K562 (cell line): Measurements from ENCODE around the gene NACC1. TPM values are rescaled to one million over a fixed set of nuclear protein-coding genes. Genes with fewer than 3 reads are reported as not detected.

Experiments used
- ARID4B ChIP-seq: sonication (generic); formaldehyde crosslinking; IDR thresholded peaks from 2 replicates; pipeline ENCODE4 v1.8.0; 2022; ENCODE audit warnings: mild to moderate bottlenecking, missing genetic modification reagents
- CTCFL ChIP-seq: IDR thresholded peaks from 2 replicates; pipeline ENCODE4 v1.6.1; 2011; ENCODE audit warnings: borderline replicate concordance, low read depth, mild to moderate bottlenecking, moderate library complexity, low read length; ENCODE audit not compliant: insufficient read depth, poor library complexity, severe bottlenecking
- FUS ChIP-seq: fragments of 200-400 bp; formaldehyde crosslinking; optimal IDR thresholded peaks from 2 replicates; pipeline ENCODE3; 2017; ENCODE audit warnings: low read depth, low read length
- HNRNPLL ChIP-seq: fragments of 200-400 bp; formaldehyde crosslinking; IDR thresholded peaks from 2 replicates; pipeline ENCODE4 v1.6.1; 2017; ENCODE audit warnings: low read length, low read depth, mild to moderate bottlenecking; ENCODE audit not compliant: poor library complexity, severe bottlenecking
- KHSRP ChIP-seq: fragments of 450-650 bp; IDR thresholded peaks from 2 replicates; pipeline ENCODE4 v1.6.1; 2017
- PML ChIP-seq: IDR thresholded peaks from 2 replicates; pipeline ENCODE4 v1.6.1; 2012; ENCODE audit warnings: low read length, inconsistent platforms
- POLR2H ChIP-seq: IDR thresholded peaks from 2 replicates; pipeline ENCODE4 v1.6.1; 2016; ENCODE audit warnings: missing genetic modification characterization, low read depth, mild to moderate bottlenecking, control low read depth, missing compliant biosample characterization, moderate library complexity
- PTRF ChIP-seq: fragments of 450-650 bp; IDR thresholded peaks from 2 replicates; pipeline ENCODE4 v1.6.1; 2016; ENCODE audit warnings: mild to moderate bottlenecking, missing genetic modification characterization, missing compliant biosample characterization
- RAD21 ChIP-seq, 2 experiments: fragments of 250-450 bp in 1 of 2; fragments of 450-650 bp in 1 of 2; sonication (Bioruptor Pico) in 1 of 2; formaldehyde crosslinking in 1 of 2; IDR thresholded peaks in 1 of 2; conservative IDR thresholded peaks in 1 of 2; 2 replicates each; pipeline versions ENCODE4 v1.4.0 to v1.8.0; 2020 to 2022; ENCODE audit warnings: mild to moderate bottlenecking in 2 of 2, moderate library complexity in 1 of 2
- RBM14 ChIP-seq: fragments of 200-400 bp; formaldehyde crosslinking; IDR thresholded peaks from 2 replicates; pipeline ENCODE4 v1.6.1; 2018; ENCODE audit warnings: low read depth, mild to moderate bottlenecking, low read length, moderate library complexity, borderline replicate concordance; ENCODE audit not compliant: insufficient read depth
- SAFB ChIP-seq: fragments of 200-400 bp; formaldehyde crosslinking; IDR thresholded peaks from 2 replicates; pipeline ENCODE4 v1.6.1; 2017; ENCODE audit warnings: low read depth, low read length, borderline replicate concordance
- SMAD2 ChIP-seq: fragments of 150-350 bp; IDR thresholded peaks from 2 replicates; pipeline ENCODE4 v1.6.1; 2014; ENCODE audit warnings: low read depth, mild to moderate bottlenecking, low read length
- SNIP1 ChIP-seq: fragments of 450-650 bp; IDR thresholded peaks from 2 replicates; pipeline ENCODE4 v1.7.1; 2017; ENCODE audit warnings: low read depth, mild to moderate bottlenecking
- TAF1 ChIP-seq: IDR thresholded peaks from 2 replicates; pipeline ENCODE4 v1.6.1; 2011; ENCODE audit warnings: mild to moderate bottlenecking, low read length, moderate library complexity; ENCODE audit not compliant: insufficient read depth, control insufficient read depth, severe bottlenecking; ENCODE audit errors: extremely low read depth
- TCFL5 ChIP-seq: fragments of 250-450 bp; sonication (Bioruptor Pico); conservative IDR thresholded peaks from 2 replicates; pipeline ENCODE4 v1.6.1; 2021; ENCODE audit warnings: mild to moderate bottlenecking, moderate library complexity, matching md5 sums
- ZC3H4 ChIP-seq: sonication (generic); formaldehyde crosslinking; IDR thresholded peaks from 2 replicates; pipeline ENCODE4 v1.9.0; 2021; ENCODE audit warnings: missing genetic modification reagents, borderline replicate concordance
- ZNF217 ChIP-seq: sonication (generic); formaldehyde crosslinking; IDR thresholded peaks from 2 replicates; pipeline ENCODE4 v1.8.0; 2022; ENCODE audit warnings: mild to moderate bottlenecking, missing genetic modification reagents
- ZNF347 ChIP-seq: fragments of 450-650 bp; formaldehyde crosslinking; IDR thresholded peaks from 2 replicates; pipeline ENCODE4 v1.4.0; 2020; ENCODE audit warnings: low read depth, mild to moderate bottlenecking, moderate library complexity
- ZNF778 ChIP-seq: fragments of 450-650 bp; formaldehyde crosslinking; IDR thresholded peaks from 2 replicates; pipeline ENCODE4 v1.4.0; 2020; ENCODE audit warnings: mild to moderate bottlenecking, moderate library complexity
- polyA plus RNA-seq, 8 experiments: library from polyadenylated mRNA; depleted of rRNA in 4 of 8; stranded (reverse) in 5 of 8; unstranded in 3 of 8; fragments of >200 nt; fragmentation: Nextera tagmentation in 2 of 8; fragmentation: Illumina TruSeq in 1 of 8; extraction: Ambion mirVana in 2 of 8; extraction: Trizol in 1 of 8; gene quantifications; 2 replicates each; pipeline versions ENCODE4 v1.2.1 to v1.2.3, GENCODE V29; 2011 to 2014; ENCODE audit warnings: inconsistent platforms in 1 of 8, missing spikeins in 1 of 8
- total RNA-seq, 7 experiments: library from RNA; depleted of rRNA in 6 of 7; stranded (reverse); fragments of >200 nt in 6 of 7; fragmentation: Illumina TruSeq in 2 of 7; extraction: Trizol in 2 of 7; gene quantifications; 2 replicates each; pipeline versions ENCODE4 v1.2.1 to v1.2.3, GENCODE V29; 2011 to 2021; ENCODE audit warnings: low replicate concordance in 1 of 7

NACC1 gene
- total and polyA plus RNA-seq, 9 of the 15 experiments (the other 6 are each of a cell fraction or from before 2014, with no cell fraction given): 0.04 to 96.6 (median 25.8) TPM

GRCh38 chr19:13153569-13154240 is 35.6 kb downstream of the NACC1 start (continued):
- peak; percentile 7 for TF ChIP-seq HNRNPLL
- TF ChIP-seq PML: peak; percentile 7; the same call in 1 of the 2 replicates
- 0 out of 2 replicates have a peak, but pooled peaks have one; percentile 47 for TF ChIP-seq RBM14
- peak; percentile 35 for TF ChIP-seq CTCFL
- peak; percentile 79 for TF ChIP-seq SAFB
- TF ChIP-seq ARID4B: peak; percentile 64; the same call in 1 of the 2 replicates
- peak; percentile 86 for TF ChIP-seq FUS
- TF ChIP-seq ZNF217 (CRISPR knock-in tag): no peak
- TF ChIP-seq ZNF778: no peak
- no peak for TF ChIP-seq KHSRP
- 0 out of 2 replicates have a peak, but pooled peaks have one; percentile 10 for TF ChIP-seq ZC3H4 (CRISPR knock-in tag)
- TF ChIP-seq ZNF347 (CRISPR knock-in tag): no peak
- TF ChIP-seq POLR2H (tag): no peak
- no peak for TF ChIP-seq PTRF (tag)
- TF ChIP-seq SNIP1: peak; percentile 33; the same call in 1 of the 2 replicates
- peak in 1 of 2 experiments; percentile 1; a peak in 1 of 4 replicates for TF ChIP-seq RAD21 (CRISPR knock-in tag; conservative IDR thresholded peaks at IDR 0.05 in 1 of 2, IDR thresholded peaks at IDR 0.05 in 1 of 2)
- no peak for TF ChIP-seq TCFL5
- peak; percentile 52 for TF ChIP-seq TAF1
- TF ChIP-seq SMAD2: no peak
